ENCODE measurements around the gene TATDN3.
"Not testable (repeated sequence)": the region's sequence is repeated elsewhere in the genome, so short reads cannot be mapped to it uniquely, and the experiment has no call there.

Gene TATDN3

DNA sequence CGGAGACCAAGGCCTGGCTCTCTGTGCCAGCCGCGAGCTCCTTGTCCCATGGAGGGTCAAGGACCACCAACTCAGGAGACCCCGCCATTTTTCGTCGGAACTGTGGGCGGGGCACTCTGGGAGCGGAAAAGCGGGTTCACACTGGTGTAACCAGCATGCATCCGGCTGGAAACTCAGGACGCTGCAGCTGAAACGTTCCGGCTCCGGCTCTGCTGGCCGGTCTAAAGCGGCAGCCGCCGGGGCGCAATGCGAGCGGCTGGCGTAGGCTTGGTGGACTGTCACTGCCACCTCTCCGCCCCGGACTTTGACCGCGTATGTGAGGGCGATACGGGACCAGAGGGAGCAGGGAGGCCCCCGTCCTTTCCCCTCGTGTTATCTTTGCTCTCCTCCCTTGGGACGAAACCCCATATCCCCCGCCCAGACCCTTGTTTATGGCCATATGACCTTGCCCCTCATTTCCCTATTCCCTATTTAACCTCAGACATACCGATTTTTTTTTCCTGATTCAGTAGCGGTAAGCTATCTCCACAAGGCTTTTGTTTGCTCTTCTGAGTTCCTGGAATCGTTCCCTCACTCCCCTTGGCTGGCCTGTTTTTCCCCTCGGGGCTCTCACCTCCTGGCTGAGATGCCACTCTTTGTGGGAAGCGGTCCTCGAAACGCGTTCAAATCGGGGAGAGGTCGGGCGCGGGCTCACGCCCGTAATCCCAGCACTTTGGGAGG, at the start of gene TATDN3, which contains the start of gene NSL1:
TSS of gene TATDN3 (plus strand) at position 219 of the 720 bp plus-strand sequence. CDS start at position 247, 28 bp downstream.
TSS of gene NSL1 (minus strand) at position 102 of the 720 bp plus-strand sequence. CDS start at position 88, 14 bp downstream.
- DNase-seq (ENCODE audit: low read depth, low spot score): peak; percentile 85

- no peak for DNase-seq (ENCODE audit: low read depth, low spot score)
Measured at GRCh38 chr1:212743901-212744475, 47.7 kb upstream of the TATDN3 start.

- DNase-seq (ENCODE audit: low read depth, low spot score): no peak
Measured at GRCh38 chr1:212745303-212745702, 46.4 kb upstream of the TATDN3 start.

DNA sequence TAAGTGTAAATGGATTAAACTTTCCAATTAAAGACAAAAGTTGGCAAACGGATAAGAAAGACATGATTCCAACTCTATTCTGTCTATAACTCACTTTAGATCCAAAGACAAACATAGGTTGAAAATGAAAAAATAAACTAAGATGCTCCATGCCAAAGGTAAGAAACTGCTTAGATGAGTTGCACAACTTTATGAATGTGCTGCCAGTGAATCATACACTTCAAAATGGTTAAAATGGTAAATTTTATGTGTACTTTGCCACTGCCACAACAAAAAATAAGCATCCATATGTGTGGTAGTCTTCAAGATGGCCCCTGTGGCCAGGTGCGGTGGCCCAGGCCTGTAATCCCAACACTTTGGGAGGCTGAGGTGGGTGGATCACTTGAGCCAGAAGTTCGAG, 45.1 kb upstream of the TATDN3 start:
- DNase-seq (ENCODE audit: low read depth, low spot score): no peak

DNA sequence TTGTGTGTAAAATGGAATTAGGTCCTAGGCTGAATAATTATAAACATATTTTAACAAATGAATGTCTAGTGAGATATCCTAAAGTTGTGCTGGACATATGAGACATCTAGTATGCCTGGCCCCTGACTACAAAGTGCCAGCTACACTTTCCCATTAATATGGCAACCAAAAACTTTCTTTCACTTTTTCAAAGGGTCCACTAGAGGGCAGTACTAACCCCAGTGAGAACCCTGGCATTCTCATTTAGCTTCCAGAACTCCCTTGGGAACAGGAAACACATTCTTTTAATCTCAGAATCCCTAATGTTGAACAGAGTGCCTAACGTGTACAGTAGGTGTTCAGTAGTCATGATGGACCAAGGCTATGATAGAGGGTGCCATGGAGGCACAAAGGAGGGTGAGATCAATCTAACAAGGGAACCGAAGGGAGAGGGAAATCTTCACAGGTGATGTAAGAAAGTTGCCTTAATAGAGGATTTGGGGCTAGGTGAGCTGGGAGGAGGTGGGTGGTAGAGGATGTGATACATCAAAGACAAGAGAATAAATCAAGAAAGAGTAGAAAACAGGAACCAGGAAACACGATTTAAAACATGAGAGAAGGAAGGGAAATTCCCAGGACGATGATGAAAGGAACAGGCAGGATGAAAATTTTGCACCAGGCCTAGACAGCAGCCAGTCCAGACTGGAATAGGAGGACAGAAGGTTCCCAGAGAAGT, 41.7 kb upstream of the TATDN3 start:
- peak; percentile 24 for DNase-seq (ENCODE audit: low read depth, low spot score)

DNA sequence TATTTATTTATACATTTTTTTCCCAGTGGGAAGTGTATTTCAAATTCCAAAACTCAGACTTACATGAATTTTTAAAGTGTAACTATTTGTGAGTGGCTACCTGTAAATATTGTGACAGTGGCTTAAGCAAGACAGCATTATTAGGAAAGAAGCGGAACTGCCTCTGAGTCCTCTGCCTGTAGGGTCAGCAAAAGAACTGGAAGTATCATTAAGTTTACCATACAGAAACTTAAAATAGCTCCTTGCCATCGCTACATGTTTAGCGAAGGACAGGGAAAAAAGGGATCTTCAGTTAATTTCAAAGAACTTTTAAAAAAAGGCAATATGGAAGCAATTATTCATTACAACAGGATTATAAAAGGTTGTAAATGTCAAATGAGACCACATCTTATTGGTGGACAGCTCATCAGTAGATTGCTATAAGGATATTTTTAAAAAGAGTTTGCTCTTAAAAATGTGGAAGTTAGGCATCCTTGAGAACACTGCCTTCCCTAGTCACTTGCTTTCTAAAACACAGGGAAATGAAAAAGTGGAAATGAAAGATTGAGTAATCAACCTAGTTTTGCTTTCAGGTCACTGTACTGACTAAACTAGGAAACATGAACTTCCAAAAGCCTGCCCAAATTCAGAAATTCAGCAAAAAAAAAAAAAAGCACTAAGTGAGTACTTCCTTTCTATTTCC, 39.3 kb upstream of the TATDN3 start:
- no peak for DNase-seq (ENCODE audit: low read depth, low spot score)

GRCh38 chr1:212752934-212753497, 38.7 kb upstream of the TATDN3 start:
- DNase-seq (ENCODE audit: low read depth, low spot score): no peak

GRCh38 chr1:212753749-212754148, 37.9 kb upstream of the TATDN3 start:
- DNase-seq (ENCODE audit: low read depth, low spot score): no peak

DNA sequence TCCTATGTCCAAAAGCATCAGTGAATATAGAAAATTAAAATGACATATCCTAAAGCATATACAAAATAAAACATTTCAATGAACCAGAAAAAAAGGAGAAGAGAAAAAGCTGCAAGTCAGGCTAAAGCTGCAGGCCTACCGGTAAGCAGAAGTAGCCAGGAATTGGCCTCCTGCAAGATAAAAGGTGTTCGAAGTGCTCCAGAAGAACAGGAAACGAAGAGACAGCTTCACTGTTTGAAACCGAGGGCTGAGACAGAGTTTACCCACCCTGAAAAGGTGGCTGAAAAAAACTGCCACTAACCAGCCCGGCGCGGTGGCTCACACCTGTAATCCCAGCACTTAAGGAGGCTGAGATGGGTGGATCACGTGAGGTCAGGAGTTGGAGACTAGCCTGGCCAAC, 37.5 kb upstream of the TATDN3 start:
- no peak for DNase-seq (ENCODE audit: low read depth, low spot score)

DNA sequence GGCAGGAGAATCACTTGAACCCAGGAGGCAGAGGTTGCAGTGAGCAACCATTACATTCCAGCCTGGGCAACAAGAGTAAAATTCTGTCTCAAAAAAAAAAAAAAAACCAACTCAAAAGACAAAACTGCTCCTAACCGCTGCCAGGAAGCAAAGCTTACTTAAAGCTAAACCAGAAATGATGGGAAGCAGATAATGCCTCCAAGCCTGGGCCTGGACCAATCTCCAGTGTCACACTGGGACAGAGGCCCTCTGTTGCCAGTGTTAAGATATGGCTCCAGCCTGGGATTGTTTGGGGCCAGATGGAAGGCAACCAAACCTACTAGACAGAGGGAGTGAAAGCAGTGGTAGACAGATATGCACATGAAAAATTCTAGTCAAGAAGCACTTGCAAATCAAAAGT, 37.0 kb upstream of the TATDN3 start:
- DNase-seq (ENCODE audit: low read depth, low spot score): no peak

- no peak for DNase-seq (ENCODE audit: low read depth, low spot score)
Measured at GRCh38 chr1:212759683-212760082, 32.0 kb upstream of the TATDN3 start.

- no peak for DNase-seq (ENCODE audit: low read depth, low spot score)
Measured at GRCh38 chr1:212760126-212760823, 31.4 kb upstream of the TATDN3 start.

- no peak for DNase-seq (ENCODE audit: low read depth, low spot score)
Measured at GRCh38 chr1:212762234-212762633, 29.5 kb upstream of the TATDN3 start.

- DNase-seq (ENCODE audit: low read depth, low spot score): no peak
Measured at GRCh38 chr1:212762839-212763238, 28.9 kb upstream of the TATDN3 start.

- not testable (repeated sequence) for DNase-seq (ENCODE audit: low read depth, low spot score)
Measured at GRCh38 chr1:212764718-212765281, 26.9 kb upstream of the TATDN3 start.

DNA sequence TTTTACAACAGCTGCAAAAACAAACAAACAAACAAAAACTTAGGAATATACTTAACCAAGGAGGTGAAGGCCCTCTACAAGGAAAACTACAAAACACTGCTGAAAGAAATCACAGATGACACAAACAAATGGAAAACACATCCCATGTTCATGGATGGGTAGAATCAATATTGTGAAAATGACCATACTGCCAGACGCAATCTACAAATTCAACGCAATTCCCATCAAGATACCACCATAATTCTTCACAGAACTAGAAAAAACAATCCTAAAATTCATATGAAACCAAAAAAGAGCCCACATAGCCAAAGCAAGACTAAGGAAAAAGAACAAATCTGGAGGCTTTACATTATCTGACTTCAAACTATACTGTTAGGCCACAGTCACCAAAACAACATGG, 24.9 kb upstream of the TATDN3 start:
- DNase-seq (ENCODE audit: low read depth, low spot score): not testable (repeated sequence)

DNA sequence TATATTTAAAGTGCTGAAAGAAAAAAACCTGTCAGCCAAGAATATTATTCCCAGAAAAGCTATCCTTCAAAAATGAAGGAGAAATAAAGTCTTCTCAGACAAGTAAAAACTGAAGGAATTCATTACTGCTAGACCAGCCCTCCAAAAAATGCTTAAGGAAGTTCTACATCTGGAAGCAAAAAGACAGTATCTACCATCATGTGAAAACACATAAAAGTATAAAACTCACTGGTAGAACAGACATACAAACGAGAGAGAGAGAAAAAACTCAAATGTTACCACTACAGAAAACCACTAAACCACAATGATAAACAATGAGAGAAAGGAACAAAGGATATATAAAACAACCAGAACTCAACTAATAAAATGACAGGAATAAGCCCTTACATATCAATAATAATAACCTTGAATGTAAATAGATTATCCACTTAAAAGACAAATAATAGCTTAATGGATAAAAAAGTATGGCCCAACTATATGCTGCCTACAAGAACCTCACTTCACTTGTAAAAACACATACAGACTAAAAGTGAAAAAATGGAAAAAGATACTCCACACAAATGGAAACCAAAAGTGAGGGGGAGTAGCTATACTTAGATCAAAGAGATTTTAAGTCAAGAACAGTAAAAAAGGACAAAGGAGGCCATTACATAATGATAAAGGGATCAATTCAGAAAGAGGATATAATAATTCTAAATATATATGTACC, 22.1 kb upstream of the TATDN3 start:
- DNase-seq (ENCODE audit: low read depth, low spot score): no peak

- no peak for DNase-seq (ENCODE audit: low read depth, low spot score)
Measured at GRCh38 chr1:212771341-212771740, 20.4 kb upstream of the TATDN3 start.

- no peak for DNase-seq (ENCODE audit: low read depth, low spot score)
Measured at GRCh38 chr1:212773011-212773410, 18.7 kb upstream of the TATDN3 start.

- no peak for DNase-seq (ENCODE audit: low read depth, low spot score)
Measured at GRCh38 chr1:212774584-212774983, 17.1 kb upstream of the TATDN3 start.

Measured in smooth muscle cell of the brain vasculature (primary cell).